ENCODE results near the gene FHOD3.

FHOD3 gene

DNA sequence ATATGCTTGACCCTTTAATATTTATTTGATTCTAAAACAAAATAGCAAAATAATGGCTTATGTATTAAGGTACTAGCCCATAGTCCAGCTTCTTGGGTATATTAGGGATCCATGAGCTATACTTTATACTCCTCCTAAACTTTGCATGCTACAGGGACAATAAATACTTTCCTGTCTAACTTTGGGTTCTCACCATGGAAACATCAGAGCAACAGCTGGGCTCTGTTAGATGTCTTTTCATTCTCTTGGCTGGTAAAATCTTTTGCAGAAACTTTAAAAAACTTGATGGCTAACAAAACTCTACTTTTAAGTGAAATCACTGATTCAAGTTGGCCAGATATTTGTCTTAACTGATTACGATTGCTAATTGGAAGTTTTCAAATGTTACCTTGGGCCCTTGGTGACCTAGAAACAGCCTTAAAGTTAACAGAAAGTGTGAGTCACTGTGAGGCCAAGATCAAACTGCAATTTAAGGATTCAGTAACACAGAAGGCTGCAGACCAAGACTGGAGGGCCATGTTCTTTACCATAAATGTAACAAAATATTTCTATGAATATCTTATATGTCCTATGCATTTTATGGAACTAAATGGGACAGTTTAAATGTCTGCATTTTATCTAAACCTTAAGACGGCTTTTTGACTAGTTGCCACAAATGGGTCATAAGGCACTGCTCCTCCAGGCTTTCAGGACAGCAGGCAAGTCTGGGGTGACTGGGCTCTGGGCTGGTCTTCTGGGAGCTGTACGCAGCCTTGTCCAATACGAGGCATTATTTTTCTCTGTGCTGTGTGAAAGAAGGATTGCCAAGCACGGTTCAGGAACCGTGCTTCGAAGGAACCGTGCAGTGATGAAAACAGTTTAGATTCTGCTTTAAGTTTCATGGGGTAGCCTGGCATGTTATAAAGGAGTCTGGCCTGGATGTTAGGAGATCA is 342.8 kb downstream of the FHOD3 start:
- DNase-seq, result no peak

GRCh38 chr18:36643061-36643460 is 345.5 kb downstream of the FHOD3 start:
- DNase-seq, result no peak

GRCh38 chr18:36648803-36649202 is 351.3 kb downstream of the FHOD3 start:
- DNase-seq, result no peak

DNA sequence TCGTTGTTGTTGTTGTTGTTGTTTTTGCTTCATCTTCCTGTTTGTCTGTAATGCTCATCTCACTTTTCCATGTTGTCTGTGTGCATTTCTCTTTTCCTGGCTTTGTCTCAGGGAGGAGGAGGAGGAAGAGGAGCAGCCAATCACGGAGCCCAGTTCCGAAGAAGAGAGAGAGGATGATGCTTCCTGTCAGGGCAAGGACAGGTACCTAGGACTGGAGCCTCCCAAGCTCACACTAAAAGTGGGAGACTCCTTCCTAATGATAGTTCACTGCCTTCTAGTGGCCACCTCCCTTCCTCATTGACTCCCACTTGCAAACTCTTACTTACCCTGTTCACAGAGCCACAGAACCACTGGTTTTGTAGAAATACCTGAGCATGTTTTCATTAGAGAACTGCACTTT is 351.7 kb downstream of the FHOD3 start:
- DNase-seq, result no peak

DNA sequence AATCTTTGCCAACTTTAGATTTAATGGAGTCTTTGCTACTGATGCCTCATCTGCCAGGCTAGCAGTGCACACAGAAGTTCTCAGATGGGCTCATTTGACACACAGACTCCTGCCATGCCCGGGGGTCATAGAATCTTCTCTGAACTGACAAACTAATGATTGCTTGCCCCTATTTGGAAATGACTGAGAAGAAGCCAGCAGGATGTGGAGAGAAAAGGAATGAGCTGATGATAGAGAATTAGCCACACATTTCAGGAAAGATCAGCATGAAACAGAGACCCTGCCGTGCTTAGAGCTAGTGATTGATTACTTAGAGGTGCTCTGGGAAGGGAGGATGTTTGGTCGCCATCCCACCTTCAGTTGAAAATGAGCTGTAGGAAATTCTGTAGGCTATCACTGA is 352.8 kb downstream of the FHOD3 start:
- DNase-seq, result no peak

- DNase-seq, result no peak
Observed at GRCh38 chr18:36650906-36651305, 353.4 kb downstream of the FHOD3 start.

GRCh38 chr18:36652503-36652902 is 355.0 kb downstream of the FHOD3 start:
- DNase-seq, result no peak

GRCh38 chr18:36653141-36653869 is 355.8 kb downstream of the FHOD3 start:
- DNase-seq, result no peak

GRCh38 chr18:36653870-36654269 is 356.4 kb downstream of the FHOD3 start:
- DNase-seq, result no peak

DNA sequence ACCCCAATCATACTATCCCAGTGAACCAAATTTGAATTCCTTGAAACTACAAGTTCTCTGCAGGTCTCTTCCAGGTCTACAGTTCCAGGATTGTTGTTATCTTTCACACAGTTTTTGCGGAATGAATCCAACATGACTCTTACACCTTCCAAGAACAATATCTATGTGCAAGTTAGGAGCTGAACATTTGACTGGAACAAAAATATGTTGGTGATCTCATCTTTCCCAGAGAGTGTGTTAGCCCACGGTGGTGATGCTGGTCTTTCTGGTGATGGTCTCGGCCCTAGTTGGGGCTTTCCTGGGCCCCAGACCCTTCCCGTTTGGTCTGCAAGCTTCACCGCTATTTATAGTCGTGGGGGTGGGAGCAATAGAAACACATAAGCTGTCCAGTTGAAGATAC is 357.6 kb downstream of the FHOD3 start:
- no peak for DNase-seq

DNA sequence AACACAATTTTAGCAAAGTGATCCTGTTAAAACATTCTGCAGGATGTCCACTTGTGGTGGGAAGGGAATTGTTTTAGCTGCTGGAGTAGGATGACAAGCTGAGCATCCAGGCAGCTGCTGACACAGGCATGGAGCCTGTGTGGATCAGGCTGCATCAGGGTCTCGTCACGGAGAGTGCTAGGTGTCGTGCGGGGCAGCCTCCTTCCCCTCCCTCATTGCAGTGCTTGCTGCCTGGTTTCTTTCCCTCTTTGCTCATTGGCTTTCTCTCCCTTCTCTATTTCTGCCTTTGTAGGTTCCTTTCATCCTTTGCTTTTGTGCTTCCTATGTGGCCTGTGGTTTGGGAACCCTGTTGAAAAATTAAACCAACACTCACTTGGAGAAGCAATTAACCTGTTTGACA is 358.4 kb downstream of the FHOD3 start:
- DNase-seq, result no peak

DNA sequence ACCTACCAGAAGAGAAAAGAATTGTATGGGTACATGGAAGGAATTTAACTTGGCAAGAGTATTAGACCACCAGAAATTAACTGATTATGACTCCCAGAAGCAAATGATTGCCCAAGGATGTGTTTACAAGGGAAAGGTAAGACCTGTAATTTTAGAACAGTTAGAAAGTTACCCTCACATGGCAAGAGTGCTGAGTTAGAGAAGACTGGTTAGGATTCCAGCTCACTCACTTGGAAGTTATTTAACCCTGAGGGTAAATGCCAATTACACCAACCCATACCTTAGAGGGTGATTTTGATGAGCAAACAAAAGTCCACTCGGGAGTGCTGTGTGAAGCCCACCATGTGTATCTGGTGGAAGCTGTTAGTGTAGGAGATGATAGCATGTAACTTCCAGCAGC is 361.1 kb downstream of the FHOD3 start:
- DNase-seq, result no peak

- DNase-seq, result no peak
Observed at GRCh38 chr18:36660311-36660710, 362.8 kb downstream of the FHOD3 start.

DNA sequence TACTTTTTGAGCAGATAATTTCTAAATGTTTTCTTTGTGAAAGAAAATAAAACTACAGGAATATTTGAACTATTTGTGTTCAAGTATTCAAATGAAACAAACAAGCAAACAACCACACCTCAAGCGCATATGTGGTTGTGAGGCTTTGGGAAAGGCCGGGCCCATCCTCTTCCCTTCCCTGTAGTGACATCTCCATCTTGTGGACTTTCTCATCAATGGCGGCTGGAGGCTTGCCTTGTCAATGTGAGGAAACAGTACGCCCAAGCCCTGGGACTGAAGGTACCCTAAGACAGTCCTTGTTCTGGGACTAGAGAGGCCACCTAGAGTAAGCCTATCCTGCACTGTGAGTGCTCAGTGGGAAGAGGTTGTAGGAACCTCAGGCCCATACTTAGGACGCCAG is 364.5 kb downstream of the FHOD3 start:
- no peak for DNase-seq

DNA sequence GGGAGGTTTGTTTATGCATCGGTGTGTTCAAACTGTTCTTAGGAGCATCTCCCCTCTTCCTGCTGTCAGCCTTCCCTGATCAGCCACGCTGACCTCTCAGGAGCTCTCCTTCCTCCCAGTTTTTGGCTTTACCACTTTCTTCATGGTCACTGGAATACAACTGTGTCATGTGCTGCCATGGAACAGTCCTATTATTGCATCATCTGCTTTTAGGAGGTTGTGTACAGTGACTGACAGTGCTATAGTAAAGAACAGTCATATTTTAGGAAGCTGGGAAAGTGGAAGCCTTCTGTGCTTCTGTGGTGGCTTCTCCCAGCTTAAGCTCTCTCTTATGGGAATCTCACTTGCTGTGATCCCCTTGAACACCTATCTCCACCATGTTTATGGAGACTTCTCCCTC is 365.8 kb downstream of the FHOD3 start:
- no peak for DNase-seq

- no peak for DNase-seq
Observed at GRCh38 chr18:36665952-36666351, 368.4 kb downstream of the FHOD3 start.

DNA sequence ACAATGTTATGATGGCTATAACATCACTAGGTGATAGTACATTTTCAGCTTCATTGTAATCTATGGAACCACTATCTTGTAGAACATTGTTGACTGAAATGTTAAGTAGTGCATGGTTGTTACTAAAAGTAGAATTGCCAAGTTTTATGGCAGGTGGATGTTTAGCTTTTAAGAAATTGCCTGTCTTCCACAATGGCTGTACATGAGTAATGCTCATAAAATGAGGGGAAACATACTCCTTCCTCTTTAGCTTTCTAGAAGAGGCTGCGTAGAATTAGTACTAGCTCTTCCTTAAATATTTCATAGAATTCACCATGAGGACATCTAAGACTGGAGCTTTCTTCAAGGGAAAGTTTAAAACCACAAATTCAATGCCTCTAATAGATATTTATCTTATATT is 370.3 kb downstream of the FHOD3 start:
- no peak for DNase-seq

DNA sequence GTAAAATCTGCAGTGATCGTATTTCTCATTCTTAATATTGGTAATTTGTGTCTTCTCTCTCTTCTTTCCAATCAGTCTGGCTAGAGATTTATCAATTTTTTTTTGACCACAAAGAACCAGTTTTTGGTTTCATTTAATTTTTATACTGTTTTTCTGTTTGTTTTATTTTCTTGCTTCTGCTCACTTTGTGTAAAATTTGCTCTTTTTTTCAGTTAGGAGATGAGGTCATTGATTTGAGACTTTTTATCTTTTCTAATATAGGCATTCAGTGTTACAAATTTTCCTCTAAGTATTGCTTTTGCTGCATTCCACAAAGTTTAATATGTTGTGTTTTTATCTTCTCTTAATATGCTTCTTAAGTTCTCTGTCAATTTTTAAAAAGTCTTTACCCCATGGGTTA is 370.8 kb downstream of the FHOD3 start:
- DNase-seq, result no peak

DNA sequence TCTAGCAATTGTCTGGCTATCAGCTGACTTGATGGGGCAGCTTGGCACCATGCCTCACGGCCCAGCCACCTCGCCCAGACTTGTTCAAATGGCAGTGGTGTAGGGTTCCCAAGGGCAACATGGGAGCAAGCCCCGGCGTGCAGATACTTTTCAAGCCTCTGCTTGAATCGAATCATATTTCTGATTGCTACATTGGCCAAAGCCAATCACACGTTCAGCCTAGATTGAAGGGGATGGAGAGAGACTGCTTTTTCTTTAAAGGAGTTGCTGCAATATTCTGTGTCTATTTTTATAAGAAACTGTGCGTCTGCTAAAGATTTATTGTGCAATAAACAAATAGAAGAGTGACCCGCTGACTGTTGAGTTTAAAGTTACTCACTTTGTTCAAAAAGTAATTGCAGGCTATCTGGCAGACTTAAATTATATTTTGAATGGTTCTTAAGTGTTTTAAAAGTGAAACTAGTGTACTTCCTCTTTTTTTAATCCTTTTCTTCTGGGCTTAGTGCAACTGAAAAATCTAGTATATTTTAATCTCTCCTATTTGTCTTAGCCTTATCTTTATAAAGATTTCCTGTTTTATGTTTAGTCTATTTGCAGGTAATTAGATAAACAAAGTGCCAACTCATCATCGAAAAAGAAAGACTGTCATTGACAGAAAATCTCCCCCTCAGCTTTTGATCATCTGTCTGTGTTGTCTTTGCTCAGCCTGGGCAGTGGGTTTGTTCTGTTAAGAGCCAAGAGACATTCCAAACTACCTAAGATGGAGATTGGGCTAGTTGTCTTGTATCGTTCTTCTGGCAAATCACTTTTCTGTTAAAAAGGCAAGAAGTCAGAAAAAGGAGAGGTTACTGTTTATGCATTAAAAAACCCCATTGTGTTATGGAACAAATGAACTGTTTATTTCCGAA is 375.2 kb downstream of the FHOD3 start:
- no peak for DNase-seq

DNA sequence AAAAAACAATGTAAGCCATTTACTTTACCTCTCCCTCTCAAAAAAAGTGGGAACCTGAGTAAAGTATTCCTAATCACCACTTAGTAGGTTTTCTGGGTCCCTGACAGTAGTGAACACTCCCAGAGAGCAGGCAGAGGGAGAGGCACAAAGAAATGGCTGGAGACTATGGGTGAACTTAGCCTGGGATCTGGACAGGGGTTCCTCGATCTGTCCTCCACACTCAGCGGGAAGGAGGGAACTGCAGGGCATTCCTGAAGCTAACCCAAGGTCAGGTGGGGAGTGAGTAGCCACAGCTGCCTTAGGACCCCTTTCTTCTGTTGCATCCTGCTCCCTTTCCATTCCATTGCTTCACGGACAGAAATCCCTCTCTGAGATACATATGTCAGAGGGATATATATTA is 375.9 kb downstream of the FHOD3 start:
- no peak for DNase-seq

DNA sequence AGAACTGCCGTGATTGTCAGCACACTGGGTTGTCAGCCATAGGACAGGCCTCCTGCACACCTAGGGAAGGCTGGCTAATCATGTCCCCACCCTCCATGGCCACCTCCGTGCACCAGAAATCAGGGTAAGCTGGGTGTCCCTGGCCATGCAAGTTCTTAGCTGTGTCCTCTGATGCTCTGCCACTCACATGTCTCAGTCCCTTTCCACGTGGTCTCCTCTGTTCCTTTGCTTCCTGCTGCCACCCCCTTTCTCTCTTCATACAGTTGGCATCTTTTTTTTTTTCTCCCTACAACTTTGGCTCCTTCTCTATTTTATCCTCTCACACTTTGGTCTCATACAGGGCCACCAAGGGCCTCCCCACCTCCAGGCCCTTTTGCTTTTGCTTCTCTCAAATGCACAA is 377.6 kb downstream of the FHOD3 start:
- no peak for DNase-seq

GRCh38 chr18:36675542-36675941 is 378.0 kb downstream of the FHOD3 start:
- DNase-seq, result no peak

DNA sequence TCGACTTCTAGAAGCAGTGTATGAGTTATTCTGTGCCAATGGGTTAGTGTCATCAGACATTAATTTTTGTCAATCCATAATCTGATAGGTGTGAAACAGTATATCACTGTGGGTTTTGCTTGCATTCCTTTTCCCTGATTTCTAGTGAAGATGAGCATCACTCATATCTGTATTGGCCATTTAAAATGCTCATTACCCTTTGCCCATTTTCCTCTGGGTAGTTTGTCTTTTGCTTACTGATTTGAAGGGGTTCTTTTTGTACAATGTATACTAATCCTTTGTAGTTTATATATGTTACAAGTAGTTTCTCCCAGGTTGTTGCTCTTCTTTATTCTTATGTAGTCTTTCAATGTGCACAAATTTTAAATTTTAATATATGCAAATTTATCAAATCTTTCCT is 379.1 kb downstream of the FHOD3 start:
- DNase-seq, result no peak

Measured in CD4-positive, alpha-beta T cell treated with Interleukin-17A for 1 hour (primary cell).